Measurements from ENCODE around the gene KRT85.
A peak's percentile ranks its signal among the peaks of the same experiment; 100 is the strongest.

Gene KRT85

GRCh38 chr12:52360106-52360662 is 7.1 kb downstream of the KRT85 start:
- no peak overlapping the region for H2BK120ac ChIP-seq (ENCODE audit: low read depth, low read length)
- 79% methylated on average over 7 of the region's 7 CpGs for WGBS
- H3K4ac ChIP-seq (ENCODE audit: low read depth in 1 of 2, low read length in 2 of 2), result no peak overlapping the region
- no peaks in the 10 kb centered on the region for H3K9me3 ChIP-seq (ENCODE audit: control insufficient read depth, low read length)
- no peak overlapping the region for H4K8ac ChIP-seq (ENCODE audit: low read length)
- H2BK12ac ChIP-seq (ENCODE audit: low read length in 2 of 2), result no peak overlapping the region
- DNase-seq, result no peak
- H3K4me2 ChIP-seq (ENCODE audit: low read length, poor library complexity, severe bottlenecking), result no peak overlapping the region
- no peak overlapping the region for H3K18ac ChIP-seq (ENCODE audit: low read depth in 1 of 2, low read length in 2 of 2)
- no peak overlapping the region for H2BK15ac ChIP-seq (ENCODE audit: low read depth, poor library complexity, severe bottlenecking)
- H3K79me1 ChIP-seq (replicated peaks; ENCODE audit: low read length, poor library complexity, severe bottlenecking), result no peaks in the 10 kb centered on the region
- H3K4me3 ChIP-seq (ENCODE audit: insufficient read depth in 1 of 2, low read depth in 1 of 2, low read length in 2 of 2), result no peak overlapping the region
- H2BK5ac ChIP-seq (ENCODE audit: low read depth, low read length, poor library complexity, severe bottlenecking), result no peak overlapping the region
- no peak overlapping the region for H3K23ac ChIP-seq (ENCODE audit: low read length in 2 of 2)
- H2AK5ac ChIP-seq (ENCODE audit: low read length, severe bottlenecking), result no peak overlapping the region
- H3K27me3 ChIP-seq (ENCODE audit: control insufficient read depth in 1 of 2, insufficient read depth in 1 of 2, low read length in 2 of 2), result peaks cover 45 to 69% of the 10 kb centered on the region in 2 experiments
- no peak overlapping the region for H3K9ac ChIP-seq (ENCODE audit: low read length)
- no peak overlapping the region for H3K27ac ChIP-seq (ENCODE audit: low read length, poor library complexity, severe bottlenecking)
- H3K4me1 ChIP-seq (ENCODE audit: control insufficient read depth, insufficient read depth, low read depth, low read length), result peaks cover 2% of the 10 kb centered on the region
- H2AFZ ChIP-seq (ENCODE audit: low read depth, low read length), result no peak overlapping the region
- H3K36me3 ChIP-seq (ENCODE audit: control insufficient read depth in 1 of 2, insufficient read depth in 2 of 2, low read depth in 1 of 2, low read length in 2 of 2), result no peaks in the 10 kb centered on the region
- no peak overlapping the region for H4K91ac ChIP-seq (ENCODE audit: low read length)
- no peak overlapping the region for H3K14ac ChIP-seq (ENCODE audit: low read length in 2 of 2)

GRCh38 chr12:52359621-52360061 is 7.6 kb downstream of the KRT85 start:
- no peaks in the 10 kb centered on the region for H3K36me3 ChIP-seq (ENCODE audit: control insufficient read depth in 1 of 2, insufficient read depth in 2 of 2, low read depth in 1 of 2, low read length in 2 of 2)
- H3K9me3 ChIP-seq (ENCODE audit: control insufficient read depth, low read length), result no peaks in the 10 kb centered on the region
- no peak overlapping the region for H4K91ac ChIP-seq (ENCODE audit: low read length)
- H3K27ac ChIP-seq (ENCODE audit: low read length, poor library complexity, severe bottlenecking), result no peak overlapping the region
- WGBS, result 91% methylated on average over 5 of the region's 5 CpGs
- no peaks in the 10 kb centered on the region for H3K79me1 ChIP-seq (replicated peaks; ENCODE audit: low read length, poor library complexity, severe bottlenecking)
- peaks cover 45 to 69% of the 10 kb centered on the region in 2 experiments for H3K27me3 ChIP-seq (ENCODE audit: control insufficient read depth in 1 of 2, insufficient read depth in 1 of 2, low read length in 2 of 2)
- H3K4me1 ChIP-seq (ENCODE audit: control insufficient read depth, insufficient read depth, low read depth, low read length), result peaks cover 2% of the 10 kb centered on the region
- no peak overlapping the region for H2BK120ac ChIP-seq (ENCODE audit: low read depth, low read length)
- no peak overlapping the region for H2BK5ac ChIP-seq (ENCODE audit: low read depth, low read length, poor library complexity, severe bottlenecking)
- no peak overlapping the region for H3K4me2 ChIP-seq (ENCODE audit: low read length, poor library complexity, severe bottlenecking)
- no peak overlapping the region for H2BK12ac ChIP-seq (ENCODE audit: low read length in 2 of 2)
- H3K9ac ChIP-seq (ENCODE audit: low read length), result no peak overlapping the region
- H3K18ac ChIP-seq (ENCODE audit: low read depth in 1 of 2, low read length in 2 of 2), result no peak overlapping the region
- H2BK15ac ChIP-seq (ENCODE audit: low read depth, poor library complexity, severe bottlenecking), result no peak overlapping the region
- no peak overlapping the region for H2AFZ ChIP-seq (ENCODE audit: low read depth, low read length)
- no peak overlapping the region for H2AK5ac ChIP-seq (ENCODE audit: low read length, severe bottlenecking)
- no peak for DNase-seq
- peak overlapping the region in 1 of 2 experiments; percentile 29 for H3K14ac ChIP-seq (ENCODE audit: low read length in 2 of 2)
- H3K4me3 ChIP-seq (ENCODE audit: insufficient read depth in 1 of 2, low read depth in 1 of 2, low read length in 2 of 2), result no peak overlapping the region
- no peak overlapping the region for H4K8ac ChIP-seq (ENCODE audit: low read length)
- no peak overlapping the region for H3K23ac ChIP-seq (ENCODE audit: low read length in 2 of 2)
- no peak overlapping the region for H3K4ac ChIP-seq (ENCODE audit: low read depth in 1 of 2, low read length in 2 of 2)

GRCh38 chr12:52358575-52359350 is 8.5 kb downstream of the KRT85 start:
- Histone ChIP-seq H2BK15ac (ENCODE audit: low read depth, poor library complexity, severe bottlenecking) (no peak overlapping the region), H2BK12ac (ENCODE audit: low read length in 2 of 2) (no peak overlapping the region), H3K23ac (ENCODE audit: low read length in 2 of 2) (no peak overlapping the region), H4K8ac (ENCODE audit: low read length) (no peak overlapping the region), H3K36me3 (ENCODE audit: control insufficient read depth in 1 of 2, insufficient read depth in 2 of 2, low read depth in 1 of 2, low read length in 2 of 2) (no peaks in the 10 kb centered on the region), H3K27me3 (ENCODE audit: control insufficient read depth in 1 of 2, insufficient read depth in 1 of 2, low read length in 2 of 2) (peaks cover 38 to 69% of the 10 kb centered on the region in 2 experiments), H2BK5ac (ENCODE audit: low read depth, low read length, poor library complexity, severe bottlenecking) (no peak overlapping the region), H3K18ac (ENCODE audit: low read depth in 1 of 2, low read length in 2 of 2) (no peak overlapping the region), H3K79me1 (replicated peaks; ENCODE audit: low read length, poor library complexity, severe bottlenecking) (no peaks in the 10 kb centered on the region), H4K91ac (ENCODE audit: low read length) (no peak overlapping the region), H3K14ac (ENCODE audit: low read length in 2 of 2) (no peak overlapping the region), H3K9ac (ENCODE audit: low read length) (no peak overlapping the region), H2AK5ac (ENCODE audit: low read length, severe bottlenecking) (no peak overlapping the region), H2BK120ac (ENCODE audit: low read depth, low read length) (no peak overlapping the region), H2AFZ (ENCODE audit: low read depth, low read length) (no peak overlapping the region), H3K9me3 (ENCODE audit: control insufficient read depth, low read length) (no peaks in the 10 kb centered on the region), H3K4me3 (ENCODE audit: insufficient read depth in 1 of 2, low read depth in 1 of 2, low read length in 2 of 2) (no peak overlapping the region), H3K4me1 (ENCODE audit: control insufficient read depth, insufficient read depth, low read depth, low read length) (peaks cover 2% of the 10 kb centered on the region), H3K4me2 (ENCODE audit: low read length, poor library complexity, severe bottlenecking) (no peak overlapping the region), H3K4ac (ENCODE audit: low read depth in 1 of 2, low read length in 2 of 2) (no peak overlapping the region), H3K27ac (ENCODE audit: low read length, poor library complexity, severe bottlenecking) (no peak overlapping the region)
- WGBS, result 60% methylated on average over 5 of the region's 5 CpGs
- DNase-seq, result no peak

- no peak overlapping the region for H2BK12ac ChIP-seq (ENCODE audit: low read length in 2 of 2)
- WGBS, result 86% methylated on average over 19 of the region's 20 CpGs
- no peak overlapping the region for H4K8ac ChIP-seq (ENCODE audit: low read length)
- H2AFZ ChIP-seq (ENCODE audit: low read depth, low read length), result no peak overlapping the region
- H2AK5ac ChIP-seq (ENCODE audit: low read length, severe bottlenecking), result no peak overlapping the region
- no peaks in the 10 kb centered on the region for H3K36me3 ChIP-seq (ENCODE audit: control insufficient read depth in 1 of 2, insufficient read depth in 2 of 2, low read depth in 1 of 2, low read length in 2 of 2)
- H3K9ac ChIP-seq (ENCODE audit: low read length), result no peak overlapping the region
- H3K4me2 ChIP-seq (ENCODE audit: low read length, poor library complexity, severe bottlenecking), result no peak overlapping the region
- H2BK15ac ChIP-seq (ENCODE audit: low read depth, poor library complexity, severe bottlenecking), result no peak overlapping the region
- H3K18ac ChIP-seq (ENCODE audit: low read depth in 1 of 2, low read length in 2 of 2), result no peak overlapping the region
- no peak overlapping the region for H2BK5ac ChIP-seq (ENCODE audit: low read depth, low read length, poor library complexity, severe bottlenecking)
- peaks cover 46 to 76% of the 10 kb centered on the region in 2 experiments for H3K27me3 ChIP-seq (ENCODE audit: control insufficient read depth in 1 of 2, insufficient read depth in 1 of 2, low read length in 2 of 2)
- no peak for DNase-seq
- no peak overlapping the region for H3K27ac ChIP-seq (ENCODE audit: low read length, poor library complexity, severe bottlenecking)
- no peak overlapping the region for H3K4me3 ChIP-seq (ENCODE audit: insufficient read depth in 1 of 2, low read depth in 1 of 2, low read length in 2 of 2)
- H3K4ac ChIP-seq (ENCODE audit: low read depth in 1 of 2, low read length in 2 of 2), result no peak overlapping the region
- H4K91ac ChIP-seq (ENCODE audit: low read length), result no peak overlapping the region
- H2BK120ac ChIP-seq (ENCODE audit: low read depth, low read length), result no peak overlapping the region
- H3K9me3 ChIP-seq (ENCODE audit: control insufficient read depth, low read length), result no peaks in the 10 kb centered on the region
- H3K79me1 ChIP-seq (replicated peaks; ENCODE audit: low read length, poor library complexity, severe bottlenecking), result no peaks in the 10 kb centered on the region
- H3K4me1 ChIP-seq (ENCODE audit: control insufficient read depth, insufficient read depth, low read depth, low read length), result peaks cover 2% of the 10 kb centered on the region
- no peak overlapping the region for H3K23ac ChIP-seq (ENCODE audit: low read length in 2 of 2)
- H3K14ac ChIP-seq (ENCODE audit: low read length in 2 of 2), result no peak overlapping the region
Observed at GRCh38 chr12:52356762-52357580, 10.3 kb downstream of the KRT85 start.
